Calu3 (cell line): Measurements from ENCODE around the gene TENM3. TPM values are rescaled to one million over a fixed set of nuclear protein-coding genes. Genes with fewer than 3 reads are reported as not detected.
A peak's percentile ranks its signal among the peaks of the same experiment; 100 is the strongest.

Source experiments
- BruUV-seq: library from RNA; stranded (reverse); fragments of 400-500 nt; replicated peaks from 2 replicates; lab custom pipeline; 2021; lab: Mats Ljungman, UMichigan
- CTCF ChIA-PET: fragments of 300-600 bp; sonication (Branson Sonifier 250); formaldehyde crosslinking; loops from one replicate; lab custom pipeline; 2022; ENCODE audit warnings: antibody characterized with exemption; lab: Charles Lee
- DNase-seq: peaks from one replicate; pipeline ENCODE4 v3.0.0; 2022
- H3K27ac Mint-ChIP-seq: one replicate; pipeline ENCODE4 v1.8.0; 2022; ENCODE audit warnings: mixed read lengths; ENCODE audit not compliant: unreplicated experiment
- H3K27me3 Mint-ChIP-seq: one replicate; pipeline ENCODE4 v1.8.0; 2022; ENCODE audit warnings: mixed read lengths; ENCODE audit not compliant: unreplicated experiment
- H3K36me3 Mint-ChIP-seq: one replicate; pipeline ENCODE4 v1.8.0; 2022; ENCODE audit warnings: mild to moderate bottlenecking, moderate library complexity, mixed read lengths; ENCODE audit not compliant: insufficient read depth, unreplicated experiment
- H3K4me1 Mint-ChIP-seq: one replicate; pipeline ENCODE4 v1.8.0; 2022; ENCODE audit warnings: mild to moderate bottlenecking, low read depth, mixed read lengths; ENCODE audit not compliant: unreplicated experiment
- H3K4me3 Mint-ChIP-seq: one replicate; pipeline ENCODE4 v1.8.0; 2022; ENCODE audit warnings: mild to moderate bottlenecking, low read depth, moderate library complexity, mixed read lengths; ENCODE audit not compliant: unreplicated experiment
- H3K9me3 Mint-ChIP-seq: one replicate; pipeline ENCODE4 v1.8.0; 2022; ENCODE audit warnings: low read depth, mixed read lengths; ENCODE audit not compliant: unreplicated experiment
- CTCF ChIP-seq: fragments of 200-600 bp; IDR thresholded peaks from one replicate; pipeline ENCODE4 v1.8.0; 2022; ENCODE audit warnings: antibody characterized with exemption; ENCODE audit not compliant: unreplicated experiment
- intact Hi-C: fragments of 100-400 bp; cut with micrococcal nuclease; formaldehyde crosslinking; loops from one replicate; pipeline ENCODE4 v1.10.0; 2022; ENCODE audit not compliant: unreplicated experiment
- total RNA-seq: library from RNA; stranded (reverse); gene quantifications from 2 replicates; pipeline ENCODE4 v1.2.3, GENCODE V29; 2022

The TENM3 gene
- total RNA-seq, 1 experiment from 2014 or later = 5.9 TPM

DNA sequence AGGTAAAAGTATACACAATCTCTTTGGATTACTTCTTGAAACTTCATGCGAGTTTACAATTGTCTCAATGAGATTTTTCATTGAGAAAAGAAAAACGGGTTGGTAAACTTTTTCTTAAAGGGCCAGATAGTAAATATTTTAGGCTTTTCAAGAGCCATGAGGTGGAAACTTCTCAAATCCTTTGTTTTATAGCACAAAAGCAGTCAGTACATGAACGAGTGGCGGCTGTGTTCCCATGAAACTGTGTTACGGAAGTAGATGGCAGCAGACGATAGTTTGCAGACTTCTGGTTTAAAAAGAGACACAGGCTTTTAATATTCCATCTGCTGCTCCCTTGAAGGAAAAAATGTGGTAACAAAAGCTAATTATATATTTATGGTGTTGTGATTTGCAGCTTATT lies 332.0 kb downstream of the TENM3 start:
- BruUV-seq = no TSS peak
- Mint-ChIP-seq H3K4me1 (peaks cover 8% of the 10 kb centered on the region), H3K4me3 (no peak overlapping the region), H3K27me3 (no peaks in the 10 kb centered on the region), H3K27ac (no peak overlapping the region), H3K9me3 (no peaks in the 10 kb centered on the region), H3K36me3 (no peaks in the 10 kb centered on the region)
- no peak for DNase-seq
- CTCF ChIA-PET = no interaction called here
- TF ChIP-seq CTCF = no peak
- intact Hi-C loops = no loop called here

DNA sequence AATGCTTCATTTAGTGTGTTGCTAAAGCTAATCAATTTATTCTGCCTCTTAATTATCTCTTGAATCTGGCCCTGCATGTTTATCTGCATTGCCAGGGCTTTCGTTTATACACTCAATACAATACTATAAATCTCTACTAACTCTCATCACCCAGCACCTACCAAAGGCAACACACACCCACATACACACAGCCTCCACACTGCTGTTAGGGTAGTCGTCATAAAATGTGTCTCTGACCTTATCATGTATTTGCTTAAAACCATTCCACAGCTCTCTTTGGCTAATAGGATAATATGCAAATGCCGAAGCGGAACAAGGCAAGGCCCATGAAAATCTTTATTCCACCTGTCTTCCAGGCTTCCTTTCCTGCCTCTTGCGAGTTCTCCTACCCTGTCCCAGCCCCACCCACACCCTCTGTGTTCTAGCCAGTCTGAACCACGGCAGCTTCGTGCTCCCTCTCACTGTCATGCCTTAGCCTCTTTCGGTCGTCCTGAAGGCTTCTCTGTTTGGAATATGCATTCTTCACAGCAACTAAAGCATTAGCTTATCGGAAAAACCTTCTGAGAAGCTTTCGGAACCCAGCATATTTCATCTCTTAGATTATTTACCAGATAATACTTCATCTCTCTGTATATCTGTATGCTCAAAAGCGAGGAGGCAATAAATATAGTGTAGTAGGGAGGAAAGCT lies 333.5 kb downstream of the TENM3 start:
- no peak overlapping the region for H3K4me3 Mint-ChIP-seq
- H3K27ac Mint-ChIP-seq = no peak overlapping the region
- no TSS peak for BruUV-seq

DNA sequence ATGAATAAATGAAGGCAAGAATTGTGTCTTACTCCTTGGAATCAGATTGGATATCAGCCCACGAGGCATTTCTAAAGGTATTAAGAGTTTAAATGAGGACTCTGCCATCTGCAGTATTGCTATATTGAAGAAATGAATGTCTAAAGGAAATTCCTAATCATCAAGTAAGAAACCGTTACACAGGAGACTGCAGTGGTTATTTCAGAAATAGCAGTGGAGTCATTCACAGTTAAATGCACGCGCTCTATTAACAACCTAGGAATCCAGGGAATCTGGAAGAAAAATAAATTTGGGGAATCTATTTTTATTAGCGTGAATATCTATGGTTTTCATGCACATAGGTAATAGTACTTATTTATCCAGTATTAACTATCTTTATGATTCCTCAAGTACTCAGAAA lies 334.2 kb downstream of the TENM3 start:
- no peak for TF ChIP-seq CTCF
- Mint-ChIP-seq H3K36me3 (no peaks in the 10 kb centered on the region), H3K9me3 (no peaks in the 10 kb centered on the region), H3K4me1 (peaks cover 8% of the 10 kb centered on the region), H3K4me3 (no peak overlapping the region), H3K27ac (no peak overlapping the region), H3K27me3 (no peaks in the 10 kb centered on the region)
- DNase-seq = no peak
- BruUV-seq = no TSS peak
- intact Hi-C loops = no loop called here
- CTCF ChIA-PET = no interaction called here

More for the DNA sequence above, 333.5 kb downstream of the TENM3 start:
- H3K36me3 Mint-ChIP-seq = no peaks in the 10 kb centered on the region
- CTCF ChIA-PET = no interaction called here
- no peak for TF ChIP-seq CTCF
- H3K9me3 Mint-ChIP-seq = no peaks in the 10 kb centered on the region
- intact Hi-C loops = no loop called here
- DNase-seq = no peak
- no peaks in the 10 kb centered on the region for H3K27me3 Mint-ChIP-seq
- H3K4me1 Mint-ChIP-seq = peaks cover 8% of the 10 kb centered on the region

- no TSS peak for BruUV-seq
- DNase-seq = peak; percentile 3
Measured at GRCh38 chr4:182578402-182578801, 335.2 kb downstream of the TENM3 start.

More at GRCh38 chr4:182578402-182578801, 335.2 kb downstream of the TENM3 start:
- Mint-ChIP-seq H3K9me3 (no peaks in the 10 kb centered on the region), H3K27me3 (no peaks in the 10 kb centered on the region), H3K27ac (no peak overlapping the region), H3K4me3 (no peak overlapping the region), H3K4me1 (peaks cover 8% of the 10 kb centered on the region), H3K36me3 (no peaks in the 10 kb centered on the region)
- no peak for TF ChIP-seq CTCF
- intact Hi-C loops = no loop called here
- CTCF ChIA-PET = no interaction called here
